CD4-positive, alpha-beta T cell (primary cell): ENCODE results near the gene HOXC11. TPM values are rescaled to one million over a fixed set of nuclear protein-coding genes. Genes with fewer than 3 reads are reported as not detected.

ENCODE experiments used
- ATAC-seq: fragments of 200-7000 bp; cut with Tn5 transposase; one replicate; pipeline ENCODE4 v1.10.0; 2022; ENCODE audit warnings: mild to moderate bottlenecking; ENCODE audit not compliant: poor library complexity
- CTCF ChIA-PET: fragments of 350-600 bp; sonication (Branson Sonifier 250); formaldehyde crosslinking; loops from one replicate; lab custom pipeline; 2021; ENCODE audit warnings: antibody characterized with exemption, inconsistent platforms; lab: Charles Lee
- POLR2A ChIA-PET: fragments of 350-600 bp; sonication (Branson Sonifier 250); formaldehyde crosslinking; loops from one replicate; lab custom pipeline; 2021; ENCODE audit warnings: antibody characterized with exemption, inconsistent platforms; lab: Charles Lee
- DNase-seq, 14 experiments: peaks; one replicate each; pipeline ENCODE4 v3.0.0-alpha.2; 2013 to 2020; ENCODE audit warnings: mixed read lengths in 2 of 14
- H3K27ac ChIP-seq, 2 donors: one replicate each; pipeline versions ENCODE4 v1.5.1 to v1.7.0; 2013; ENCODE audit warnings: low read length in 2 of 2, low read depth in 1 of 2, mild to moderate bottlenecking in 1 of 2
- H3K27me3 ChIP-seq, 2 experiments: 1 replicate in 1 of 2; 2 replicates in 1 of 2; pipeline versions ENCODE4 v1.6.1 to v1.7.0; 2013; ENCODE audit warnings: low read length in 2 of 2, control low read depth in 1 of 2, mild to moderate bottlenecking in 1 of 2, moderate library complexity in 1 of 2; ENCODE audit not compliant: insufficient read depth in 2 of 2, control insufficient read depth in 1 of 2
- H3K36me3 ChIP-seq: one replicate; pipeline ENCODE4 v1.6.1; 2013; ENCODE audit warnings: low read length, control low read depth; ENCODE audit not compliant: insufficient read depth
- H3K4me1 ChIP-seq: one replicate; pipeline ENCODE4 v1.6.1; 2013; ENCODE audit warnings: low read length, control low read depth; ENCODE audit not compliant: insufficient read depth
- H3K4me3 ChIP-seq: one replicate; pipeline ENCODE4 v1.5.1; 2013; ENCODE audit warnings: mild to moderate bottlenecking, low read length, moderate library complexity
- H3K9me3 ChIP-seq, 2 experiments: 1 replicate in 1 of 2; 2 replicates in 1 of 2; pipeline versions ENCODE4 v1.6.1 to v1.7.0; 2013; ENCODE audit warnings: low read length in 2 of 2, mild to moderate bottlenecking in 2 of 2, control low read depth in 1 of 2, moderate library complexity in 1 of 2; ENCODE audit not compliant: control insufficient read depth in 1 of 2, insufficient read depth in 1 of 2
- H3K27ac Mint-ChIP-seq: one replicate; pipeline ENCODE4 v1.8.0; 2020; ENCODE audit warnings: mixed read lengths
- H3K27me3 Mint-ChIP-seq: one replicate; pipeline ENCODE4 v1.8.0; 2021; ENCODE audit warnings: mixed read lengths
- H3K36me3 Mint-ChIP-seq: one replicate; pipeline ENCODE4 v1.8.0; 2021; ENCODE audit warnings: low read depth, mixed read lengths
- H3K4me1 Mint-ChIP-seq: one replicate; pipeline ENCODE4 v1.8.0; 2021; ENCODE audit warnings: low read depth, mixed read lengths
- H3K4me3 Mint-ChIP-seq: one replicate; pipeline ENCODE4 v1.8.0; 2020; ENCODE audit warnings: mild to moderate bottlenecking, mixed read lengths
- H3K9me3 Mint-ChIP-seq: one replicate; pipeline ENCODE4 v1.8.0; 2020; ENCODE audit warnings: mixed read lengths
- intact Hi-C, 2 experiments: fragments of 100-400 bp; cut with DNase I in 1 of 2; cut with micrococcal nuclease in 1 of 2; formaldehyde crosslinking; loops; one replicate each; pipeline versions ENCODE4 v1.15.1 to v1.9.0; 2023 to 2025; cut with DNase I, micrococcal nuclease
- total RNA-seq, 174 experiments: library from RNA in 2 of 174; stranded (reverse) in 2 of 174; gene quantifications; one replicate each; pipeline ENCODE4 v1.2.3 and lab custom pipeline; 2021 to 2026
- TF ChIP-seq, protein P1 (sequence below): fragments of 200-600 bp; IDR thresholded peaks from one replicate; pipeline ENCODE4 v1.8.0; 2022; ENCODE audit warnings: antibody characterized with exemption, mild to moderate bottlenecking

HOXC11 gene
- total RNA-seq, 2 experiments from 2014 or later = not detected

DNA sequence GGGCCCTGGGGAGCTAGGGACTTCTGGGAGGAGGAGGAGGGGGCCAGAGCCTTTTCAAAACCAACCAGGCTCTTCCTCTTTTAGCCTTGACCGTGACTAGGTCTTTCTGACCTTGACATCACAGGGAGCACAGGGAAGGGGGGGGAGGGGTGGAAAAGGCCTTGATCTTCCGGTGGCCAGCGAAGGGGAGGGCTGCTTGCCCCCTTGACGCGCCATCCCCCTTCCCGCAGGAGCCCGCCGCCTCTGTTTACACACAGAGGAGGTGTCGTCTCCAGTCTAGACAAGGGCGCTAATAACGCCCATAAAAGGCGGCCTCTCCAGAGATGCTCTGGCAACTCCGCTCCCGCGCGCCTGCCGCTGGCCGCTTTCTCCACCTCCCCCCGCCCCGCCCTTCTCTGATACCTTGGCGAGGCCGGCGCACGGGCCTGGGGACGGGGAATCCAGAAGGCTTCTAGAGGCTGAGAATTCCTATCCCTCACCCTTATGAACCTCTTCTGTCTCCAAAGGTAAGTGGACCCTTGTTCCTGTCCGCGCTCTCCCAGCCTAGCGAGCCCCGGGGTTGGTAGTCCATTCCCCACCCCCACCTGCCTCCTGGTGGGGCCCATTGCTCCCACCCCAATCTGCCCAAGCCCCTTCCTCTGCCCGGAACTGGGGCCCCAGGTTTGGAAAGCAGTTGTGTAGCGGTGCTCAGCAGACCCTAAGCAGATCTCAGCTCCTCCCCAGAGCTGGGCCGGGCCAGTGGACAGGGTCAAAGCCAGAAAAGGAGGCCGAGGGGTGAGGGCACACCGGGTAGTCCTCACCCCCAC is 23.1 kb upstream of the HOXC11 start:
- no peaks in the 10 kb centered on the region for H3K9me3 Mint-ChIP-seq
- ATAC-seq = no peak
- TF ChIP-seq, protein P1, sequence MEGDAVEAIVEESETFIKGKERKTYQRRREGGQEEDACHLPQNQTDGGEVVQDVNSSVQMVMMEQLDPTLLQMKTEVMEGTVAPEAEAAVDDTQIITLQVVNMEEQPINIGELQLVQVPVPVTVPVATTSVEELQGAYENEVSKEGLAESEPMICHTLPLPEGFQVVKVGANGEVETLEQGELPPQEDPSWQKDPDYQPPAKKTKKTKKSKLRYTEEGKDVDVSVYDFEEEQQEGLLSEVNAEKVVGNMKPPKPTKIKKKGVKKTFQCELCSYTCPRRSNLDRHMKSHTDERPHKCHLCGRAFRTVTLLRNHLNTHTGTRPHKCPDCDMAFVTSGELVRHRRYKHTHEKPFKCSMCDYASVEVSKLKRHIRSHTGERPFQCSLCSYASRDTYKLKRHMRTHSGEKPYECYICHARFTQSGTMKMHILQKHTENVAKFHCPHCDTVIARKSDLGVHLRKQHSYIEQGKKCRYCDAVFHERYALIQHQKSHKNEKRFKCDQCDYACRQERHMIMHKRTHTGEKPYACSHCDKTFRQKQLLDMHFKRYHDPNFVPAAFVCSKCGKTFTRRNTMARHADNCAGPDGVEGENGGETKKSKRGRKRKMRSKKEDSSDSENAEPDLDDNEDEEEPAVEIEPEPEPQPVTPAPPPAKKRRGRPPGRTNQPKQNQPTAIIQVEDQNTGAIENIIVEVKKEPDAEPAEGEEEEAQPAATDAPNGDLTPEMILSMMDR = no peak
- intact Hi-C loops = loop anchor here in 1 of 2 experiments (2.0 to 5.0 kb wide), 2 partner anchors 13 to 37 kb away; partner anchors contain the start of gene HOXC10
- Histone ChIP-seq H3K36me3 (no peaks in the 10 kb centered on the region), H3K4me3 (no peak overlapping the region), H3K9me3 (peaks cover 4 to 61% of the 10 kb centered on the region in 2 experiments), H3K27me3 (peaks cover 99% of the 10 kb centered on the region in 2 experiments), H3K27ac (no peak overlapping the region), H3K4me1 (peaks cover 28% of the 10 kb centered on the region)
- no peak for DNase-seq
- no peak overlapping the region for H3K27ac Mint-ChIP-seq
- H3K4me3 Mint-ChIP-seq = peak overlapping the region; percentile 11
- H3K4me1 Mint-ChIP-seq = peaks cover 14% of the 10 kb centered on the region
- POLR2A ChIA-PET = no interaction called here
- CTCF ChIA-PET = no interaction called here
- H3K36me3 Mint-ChIP-seq = no peaks in the 10 kb centered on the region
- H3K27me3 Mint-ChIP-seq = peaks cover 99% of the 10 kb centered on the region

DNA sequence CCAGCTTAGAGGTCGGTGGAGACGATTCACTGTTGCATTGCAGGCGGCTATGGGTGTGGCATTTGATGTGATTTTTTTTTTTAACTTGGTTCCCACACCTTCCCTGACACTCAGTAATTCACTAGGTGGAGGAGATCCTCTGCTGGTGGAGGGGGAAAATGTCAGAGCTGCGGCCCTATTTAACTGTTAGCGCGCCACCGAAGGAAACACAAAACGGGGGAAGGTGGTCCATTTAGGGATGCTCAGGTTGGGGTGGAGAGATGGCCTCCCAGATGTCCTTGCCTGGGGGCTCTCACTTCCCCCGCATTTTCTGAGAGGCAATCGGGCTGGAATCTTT is 22.5 kb upstream of the HOXC11 start:
- ATAC-seq = no peak
- no peak for DNase-seq
- H3K9me3 Mint-ChIP-seq = no peaks in the 10 kb centered on the region
- Histone ChIP-seq H3K9me3 (peaks cover 4 to 61% of the 10 kb centered on the region in 2 experiments), H3K4me1 (peaks cover 30% of the 10 kb centered on the region), H3K27ac (no peak overlapping the region), H3K4me3 (no peak overlapping the region), H3K27me3 (peaks cover 96 to 99% of the 10 kb centered on the region in 2 experiments), H3K36me3 (no peaks in the 10 kb centered on the region)
- H3K4me1 Mint-ChIP-seq = peaks cover 14% of the 10 kb centered on the region
- intact Hi-C loops = loop anchor here in 1 of 2 experiments (2.0 to 5.0 kb wide), 2 partner anchors 14 to 37 kb away; partner anchors contain the start of gene HOXC10
- H3K27me3 Mint-ChIP-seq = peaks cover 95% of the 10 kb centered on the region
- H3K27ac Mint-ChIP-seq = no peak overlapping the region
- TF ChIP-seq, protein P1 = no peak
- peak overlapping the region; percentile 11 for H3K4me3 Mint-ChIP-seq
- ChIA-PET POLR2A (no interaction called here), CTCF (no interaction called here)
- no peaks in the 10 kb centered on the region for H3K36me3 Mint-ChIP-seq

DNA sequence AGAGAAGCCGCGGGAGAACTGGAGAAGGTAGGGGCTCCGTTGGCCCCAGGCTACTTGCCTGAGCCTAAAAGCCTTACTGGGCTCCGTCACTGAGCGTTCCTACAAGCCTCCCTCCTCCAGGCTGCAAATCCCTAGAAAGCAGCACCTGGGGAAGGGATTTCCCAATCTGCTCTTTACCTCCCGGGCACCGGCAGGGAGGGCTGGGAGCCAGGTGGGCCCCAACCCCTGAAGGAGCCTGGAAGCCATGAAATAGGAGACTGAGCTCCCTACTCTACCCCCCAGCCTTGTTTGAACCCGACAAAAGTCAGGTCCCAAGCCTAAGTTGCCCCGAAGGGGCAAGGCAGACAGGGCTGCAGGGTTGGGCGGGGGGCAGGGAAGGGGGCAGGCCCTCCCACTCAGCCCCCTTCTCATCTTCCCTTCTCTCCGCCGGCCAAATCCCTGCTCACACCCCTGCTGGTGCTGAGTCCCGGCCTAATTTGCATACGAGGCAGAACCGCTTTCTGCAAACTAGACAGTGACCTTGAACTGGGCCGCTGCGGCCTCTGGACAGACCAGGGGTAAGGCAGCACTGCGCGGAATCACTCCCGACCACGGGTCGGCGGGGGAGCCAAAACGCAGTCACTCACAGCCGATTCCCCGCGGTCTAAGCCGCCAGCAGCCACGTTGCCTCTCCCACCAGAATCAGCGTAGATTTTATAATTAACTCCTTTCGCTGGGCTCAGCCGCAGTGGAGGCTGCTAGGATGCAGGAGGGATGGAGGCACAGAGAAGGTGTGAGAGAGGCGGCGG is 21.9 kb upstream of the HOXC11 start:
- no peaks in the 10 kb centered on the region for H3K36me3 Mint-ChIP-seq
- H3K27ac Mint-ChIP-seq = no peak overlapping the region
- no peaks in the 10 kb centered on the region for H3K9me3 Mint-ChIP-seq
- Histone ChIP-seq H3K27ac (no peak overlapping the region), H3K4me3 (no peak overlapping the region), H3K36me3 (no peaks in the 10 kb centered on the region), H3K9me3 (peaks cover 4 to 64% of the 10 kb centered on the region in 2 experiments), H3K4me1 (peaks cover 35% of the 10 kb centered on the region), H3K27me3 (peaks cover 96 to 99% of the 10 kb centered on the region in 2 experiments)
- H3K4me3 Mint-ChIP-seq = no peak overlapping the region
- DNase-seq (no peak), ATAC-seq (no peak)
- intact Hi-C loops = loop anchor here in 1 of 2 experiments (2.0 to 5.0 kb wide), 2 partner anchors 14 to 36 kb away; partner anchors contain the start of gene HOXC10
- H3K27me3 Mint-ChIP-seq = peaks cover 95% of the 10 kb centered on the region
- peaks cover 20% of the 10 kb centered on the region for H3K4me1 Mint-ChIP-seq
- POLR2A ChIA-PET = no interaction called here
- CTCF ChIA-PET = no interaction called here
- TF ChIP-seq, protein P1 = no peak
